IgD-negative memory B cell (primary cell): Measurements from ENCODE around the gene GCC1. TPM values are rescaled to one million over a fixed set of nuclear protein-coding genes. Genes with fewer than 3 reads are reported as not detected.
A peak's percentile ranks its signal among the peaks of the same experiment; 100 is the strongest.
"Not testable (repeated sequence)": the region's sequence is repeated elsewhere in the genome, so short reads cannot be mapped to it uniquely, and the experiment has no call there.

ENCODE experiments used
- H3K27ac Mint-ChIP-seq, 3 donors: one replicate each; pipeline ENCODE4 v1.8.0; 2020 to 2022; ENCODE audit warnings: mild to moderate bottlenecking in 3 of 3, mixed read lengths in 3 of 3, moderate library complexity in 1 of 3
- H3K27me3 Mint-ChIP-seq: one replicate; pipeline ENCODE4 v1.8.0; 2021; ENCODE audit warnings: mixed read lengths
- H3K36me3 Mint-ChIP-seq: one replicate; pipeline ENCODE4 v1.8.0; 2020; ENCODE audit warnings: mild to moderate bottlenecking, mixed read lengths
- H3K4me1 Mint-ChIP-seq, 3 donors: one replicate each; pipeline ENCODE4 v1.8.0; 2020 to 2022; ENCODE audit warnings: mixed read lengths in 3 of 3, mild to moderate bottlenecking in 1 of 3
- H3K4me3 Mint-ChIP-seq, 4 donors: one replicate each; pipeline ENCODE4 v1.8.0; 2020 to 2022; ENCODE audit warnings: mild to moderate bottlenecking in 4 of 4, mixed read lengths in 4 of 4, moderate library complexity in 3 of 4
- H3K9me3 Mint-ChIP-seq, 3 donors: one replicate each; pipeline ENCODE4 v1.8.0; 2020 to 2021; ENCODE audit warnings: mixed read lengths in 3 of 3, mild to moderate bottlenecking in 1 of 3
- polyA plus RNA-seq: library from polyadenylated mRNA; unstranded; fragments of 300-500 nt; fragmentation: Illumina TruSeq; gene quantifications from one replicate; pipeline ENCODE4 v1.2.3, GENCODE V29; 2021

Gene GCC1
- polyA plus RNA-seq, 1 donor from 2014 or later, result 28.8 TPM

DNA sequence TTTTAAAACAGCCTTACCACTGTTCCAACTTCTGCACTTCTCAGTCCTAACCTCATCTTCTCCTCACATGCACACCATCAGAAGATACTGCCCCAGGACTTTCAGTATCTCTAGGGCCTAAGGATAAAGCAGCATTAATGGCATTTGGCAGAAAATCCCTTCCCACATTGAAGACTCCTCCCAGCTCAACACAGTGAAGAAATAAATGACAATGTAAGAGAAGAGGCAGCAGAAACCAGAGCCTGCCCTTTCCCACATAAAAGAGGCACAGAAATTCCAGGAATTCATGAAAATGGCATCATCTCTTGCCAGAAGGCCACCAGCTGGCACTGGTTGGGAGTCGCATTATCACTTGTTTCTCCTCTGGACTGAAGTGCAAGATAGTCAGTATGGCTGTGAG, 3.7 kb downstream of the GCC1 start:
- Mint-ChIP-seq H3K9me3 (no peaks in the 10 kb centered on the region), H3K4me3 (no peak overlapping the region), H3K36me3 (peaks cover 5% of the 10 kb centered on the region), H3K27me3 (no peaks in the 10 kb centered on the region), H3K27ac (no peak overlapping the region), H3K4me1 (peaks cover 21 to 48% (median 37%) of the 10 kb centered on the region in 3 donors)

DNA sequence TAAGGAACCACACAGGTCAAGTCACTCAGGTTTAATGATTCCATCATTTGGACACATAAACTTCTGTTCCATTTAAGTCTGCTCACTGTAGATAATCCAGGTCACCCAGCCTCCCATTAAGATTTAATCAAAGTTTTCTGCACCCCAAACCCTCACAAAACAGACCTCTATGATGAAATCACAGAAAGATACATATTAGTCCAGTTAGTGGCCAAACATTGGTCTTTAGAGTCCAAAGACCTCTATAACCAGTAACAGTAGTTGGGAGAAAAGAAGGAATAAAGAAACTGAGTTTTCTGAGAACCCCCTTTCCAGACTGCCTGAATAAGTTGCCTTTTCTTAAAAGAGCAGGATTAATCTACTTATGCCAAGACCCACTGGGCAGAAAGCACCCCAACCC, 4.8 kb downstream of the GCC1 start:
- Mint-ChIP-seq H3K27me3 (no peaks in the 10 kb centered on the region), H3K4me3 (peak overlapping the region in 2 of 4 donors; percentile 17 to 57), H3K27ac (peak overlapping the region in 2 of 3 donors; percentile 8 to 11), H3K36me3 (peaks cover 9% of the 10 kb centered on the region), H3K4me1 (peaks cover 21 to 38% (median 35%) of the 10 kb centered on the region in 3 donors), H3K9me3 (no peaks in the 10 kb centered on the region)

DNA sequence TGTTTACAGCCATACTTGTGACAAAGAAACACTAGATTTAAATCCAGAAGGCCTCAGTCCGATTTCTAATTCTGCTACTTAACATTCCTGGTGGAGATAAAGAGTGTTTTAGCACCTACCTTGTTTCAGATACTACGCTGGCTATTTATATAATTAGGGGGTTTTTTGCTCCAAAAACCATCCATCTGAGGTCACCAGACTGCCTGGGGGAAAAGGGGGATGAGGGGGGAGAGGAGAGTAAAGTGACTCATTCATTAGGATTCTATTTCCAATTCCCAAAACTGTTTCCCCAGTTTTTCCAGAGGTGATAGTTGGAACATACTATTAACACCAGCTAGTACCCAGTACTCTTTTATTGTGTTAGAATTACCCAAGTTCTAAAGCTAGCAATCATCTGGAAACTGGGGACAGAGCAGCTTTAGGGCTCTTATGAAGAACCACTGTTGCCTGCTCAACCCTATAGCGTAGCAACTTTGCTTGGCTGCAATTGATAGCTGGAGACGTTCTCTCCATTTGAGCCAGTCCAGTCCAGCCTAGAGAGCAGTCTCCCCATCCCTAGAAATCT, 6.6 kb downstream of the GCC1 start:
- Mint-ChIP-seq H3K27me3 (no peaks in the 10 kb centered on the region), H3K36me3 (peaks cover 8% of the 10 kb centered on the region), H3K27ac (peak overlapping the region in 1 of 3 donors; percentile 31), H3K4me1 (peaks cover 16 to 26% (median 22%) of the 10 kb centered on the region in 3 donors), H3K4me3 (peak overlapping the region in 1 of 4 donors; percentile 4), H3K9me3 (no peaks in the 10 kb centered on the region)

DNA sequence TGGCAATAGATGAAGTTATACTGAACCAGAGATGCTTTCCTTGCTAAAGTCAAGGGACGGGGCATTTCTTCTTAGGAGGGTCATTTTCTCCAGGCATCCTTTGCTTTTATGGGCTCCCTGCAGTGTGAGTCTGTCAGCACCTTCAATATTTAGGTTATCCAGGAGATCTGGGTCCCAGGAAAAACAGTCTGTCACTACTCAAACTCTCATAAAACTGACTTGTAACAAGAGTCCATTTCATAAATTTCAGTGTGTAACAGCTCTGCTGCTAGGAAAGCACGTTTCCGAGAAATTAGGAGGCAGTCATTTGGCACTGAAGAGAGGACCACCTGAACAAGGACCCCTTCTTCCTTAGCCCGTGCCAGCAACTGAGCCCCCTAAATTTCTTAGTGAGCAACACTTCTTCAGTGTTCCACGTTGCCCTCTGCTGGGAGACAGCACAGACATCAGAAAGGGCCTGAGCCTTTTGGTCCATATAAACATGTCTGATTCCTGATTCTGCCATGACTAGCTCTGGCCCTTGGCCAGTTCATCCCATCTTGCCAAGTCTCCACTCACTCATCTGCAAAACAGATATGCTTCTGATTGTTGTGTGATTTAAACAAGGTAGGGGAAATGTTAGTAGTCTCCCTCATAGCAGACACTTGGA, 7.2 kb downstream of the GCC1 start:
- Mint-ChIP-seq H3K27me3 (no peaks in the 10 kb centered on the region), H3K27ac (no peak overlapping the region), H3K4me3 (no peak overlapping the region), H3K9me3 (no peaks in the 10 kb centered on the region), H3K36me3 (peaks cover 8% of the 10 kb centered on the region), H3K4me1 (peaks cover 11 to 20% (median 16%) of the 10 kb centered on the region in 3 donors)

DNA sequence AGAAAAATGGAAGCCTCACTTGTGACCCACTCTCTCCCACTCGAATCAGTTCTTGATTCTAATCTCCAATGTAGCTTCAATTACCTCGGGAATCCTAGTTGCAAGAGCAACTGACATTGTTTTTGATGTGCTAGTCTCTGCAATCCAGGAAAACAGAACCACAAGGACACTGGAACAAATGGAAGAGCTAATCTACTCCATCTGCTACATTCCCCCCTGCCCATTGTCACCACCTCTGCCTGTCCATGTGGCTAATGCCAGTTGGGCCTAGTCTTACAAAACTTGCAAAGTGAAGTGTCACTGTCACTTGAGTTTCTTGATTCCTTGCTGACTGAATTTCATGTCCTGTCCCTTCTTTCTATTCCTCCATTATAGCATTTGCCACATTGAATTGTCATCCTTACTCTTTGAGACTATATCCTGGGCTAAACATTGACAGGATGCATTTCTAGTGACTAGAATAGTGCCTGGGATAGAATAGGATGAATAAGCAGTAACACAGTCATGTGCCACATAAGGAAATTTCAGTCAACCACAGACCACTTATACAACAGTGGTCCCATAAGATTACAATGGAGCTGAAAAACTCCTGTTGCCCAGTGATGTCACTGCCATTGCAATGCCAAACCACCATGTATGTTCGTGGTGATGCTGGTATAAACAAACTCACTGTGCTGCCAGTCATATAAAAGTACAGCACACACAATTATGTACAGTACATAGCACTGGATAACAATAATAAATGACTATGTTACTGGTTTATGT, 13.5 kb downstream of the GCC1 start:
- peaks cover 6% of the 10 kb centered on the region for H3K36me3 Mint-ChIP-seq
- H3K9me3 Mint-ChIP-seq, result no peaks in the 10 kb centered on the region
- H3K27ac Mint-ChIP-seq, result no peak overlapping the region
- H3K4me3 Mint-ChIP-seq, result no peak overlapping the region
- no peaks in the 10 kb centered on the region for H3K4me1 Mint-ChIP-seq
- H3K27me3 Mint-ChIP-seq, result no peaks in the 10 kb centered on the region

- not testable (repeated sequence) for H3K9me3 Mint-ChIP-seq, H3K4me1 Mint-ChIP-seq, H3K27me3 Mint-ChIP-seq, H3K27ac Mint-ChIP-seq, H3K4me3 Mint-ChIP-seq
- peaks cover 13% of the 10 kb centered on the region for H3K36me3 Mint-ChIP-seq
These were observed 17.4 kb downstream of the GCC1 start for GRCh38 chr7:127568034-127568433.

- H3K9me3 Mint-ChIP-seq, result peaks cover 4 to 9% (median 6%) of the 10 kb centered on the region in 3 donors
- H3K4me3 Mint-ChIP-seq, result no peak overlapping the region
- no peaks in the 10 kb centered on the region for H3K27me3 Mint-ChIP-seq
- H3K4me1 Mint-ChIP-seq, result no peaks in the 10 kb centered on the region
- H3K36me3 Mint-ChIP-seq, result peaks cover 13% of the 10 kb centered on the region
- H3K27ac Mint-ChIP-seq, result no peak overlapping the region
These were observed 19.2 kb downstream of the GCC1 start for GRCh38 chr7:127566242-127566641.

DNA sequence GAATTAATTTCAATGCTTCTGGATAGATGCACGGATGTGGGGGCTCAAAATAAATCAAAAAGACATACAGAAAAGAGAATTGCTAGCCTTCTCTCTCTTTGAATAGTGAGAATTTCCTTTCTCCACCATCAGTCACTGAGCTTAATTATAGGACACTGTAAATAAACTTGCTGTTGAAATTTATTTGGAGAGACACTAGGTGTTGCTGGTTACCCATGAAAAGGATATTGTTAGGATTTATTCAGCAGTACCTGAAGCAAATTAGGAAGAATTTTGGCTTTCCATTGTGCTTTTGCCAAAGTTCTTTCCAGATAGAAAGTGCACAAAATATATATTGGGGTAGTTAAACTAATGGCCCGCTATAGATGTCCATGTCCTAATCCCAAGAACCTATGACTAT, 27.6 kb downstream of the GCC1 start:
- H3K4me1 Mint-ChIP-seq, result no peaks in the 10 kb centered on the region
- H3K9me3 Mint-ChIP-seq, result peaks cover 0 to 4% (median 3%) of the 10 kb centered on the region in 3 donors
- no peaks in the 10 kb centered on the region for H3K36me3 Mint-ChIP-seq
- no peak overlapping the region for H3K27ac Mint-ChIP-seq
- no peak overlapping the region for H3K4me3 Mint-ChIP-seq
- no peaks in the 10 kb centered on the region for H3K27me3 Mint-ChIP-seq

GRCh38 chr7:127556404-127556803, 29.0 kb downstream of the GCC1 start:
- peaks cover 1% of the 10 kb centered on the region for H3K27me3 Mint-ChIP-seq
- H3K4me3 Mint-ChIP-seq, result no peak overlapping the region
- no peaks in the 10 kb centered on the region for H3K36me3 Mint-ChIP-seq
- H3K9me3 Mint-ChIP-seq, result peaks cover 0 to 2% (median 0%) of the 10 kb centered on the region in 3 donors
- H3K27ac Mint-ChIP-seq, result no peak overlapping the region
- no peaks in the 10 kb centered on the region for H3K4me1 Mint-ChIP-seq

DNA sequence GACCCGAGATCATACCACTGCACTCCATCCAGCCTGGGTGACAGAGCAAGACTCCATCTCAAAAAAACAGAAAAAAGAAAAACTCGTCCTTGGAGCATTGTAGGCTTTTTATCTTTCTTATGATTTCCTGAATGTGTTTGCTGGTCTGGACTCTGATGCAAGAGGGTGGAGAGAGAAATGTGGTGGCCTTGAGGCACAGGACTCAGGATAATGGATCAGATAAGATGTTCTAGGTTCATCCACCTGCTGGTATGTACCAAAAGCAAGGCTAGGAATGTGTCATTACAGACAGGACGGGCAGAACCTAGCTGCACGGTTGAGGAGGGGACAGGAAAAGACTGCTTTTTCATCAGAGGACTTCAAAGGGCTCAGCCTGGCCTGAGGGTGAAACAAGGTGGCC, 33.5 kb downstream of the GCC1 start:
- Mint-ChIP-seq H3K4me1 (no peaks in the 10 kb centered on the region), H3K27me3 (peaks cover 1% of the 10 kb centered on the region), H3K36me3 (no peaks in the 10 kb centered on the region), H3K27ac (no peak overlapping the region), H3K4me3 (no peak overlapping the region), H3K9me3 (peaks cover under 1 to 2% (median 2%) of the 10 kb centered on the region in 3 donors)

DNA sequence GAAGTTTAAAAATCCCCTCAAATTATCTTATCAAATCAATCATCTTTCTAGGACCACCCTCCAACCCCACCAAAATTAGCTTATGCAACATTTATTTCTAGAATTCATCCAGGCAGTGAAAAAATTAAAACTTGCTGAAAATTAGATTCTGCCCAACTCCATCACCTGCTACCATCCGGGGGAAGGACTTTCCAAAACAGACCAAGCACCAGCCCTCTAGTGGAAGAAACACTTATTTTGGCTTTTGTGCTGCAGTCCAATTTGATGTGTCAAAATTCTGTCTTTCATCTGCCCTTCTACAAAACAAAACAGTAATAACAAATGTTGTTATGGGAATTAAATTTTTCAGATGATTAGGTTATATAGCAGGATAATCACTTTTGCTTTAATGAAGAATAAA, 35.1 kb downstream of the GCC1 start:
- Mint-ChIP-seq H3K27me3 (peaks cover 4% of the 10 kb centered on the region), H3K4me3 (no peak overlapping the region), H3K27ac (no peak overlapping the region), H3K36me3 (peaks cover 2% of the 10 kb centered on the region), H3K9me3 (peaks cover 6 to 12% (median 11%) of the 10 kb centered on the region in 3 donors), H3K4me1 (no peaks in the 10 kb centered on the region)

DNA sequence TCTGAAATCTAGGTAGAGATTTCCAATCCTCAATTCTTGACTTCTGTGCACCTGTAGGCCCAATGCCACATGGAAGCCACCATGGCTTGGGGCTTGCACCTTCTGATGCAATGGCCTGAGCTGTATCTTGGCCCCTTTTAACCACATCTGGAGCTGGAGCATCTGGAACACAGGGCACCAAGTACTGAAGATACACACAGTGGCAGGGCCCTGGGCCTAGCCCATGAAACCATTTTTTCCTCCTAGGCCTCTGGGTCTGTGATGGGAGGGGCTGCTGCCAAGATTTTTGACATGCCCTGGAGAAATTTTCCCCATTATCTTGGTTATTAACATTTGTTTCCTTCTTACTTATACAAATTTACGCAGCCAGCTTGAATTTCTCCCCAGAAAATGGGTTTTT, 39.1 kb downstream of the GCC1 start:
- Mint-ChIP-seq H3K27me3 (peaks cover 8% of the 10 kb centered on the region), H3K27ac (no peak overlapping the region), H3K4me3 (no peak overlapping the region), H3K36me3 (peaks cover 3% of the 10 kb centered on the region), H3K9me3 (peaks cover 4 to 17% (median 14%) of the 10 kb centered on the region in 3 donors), H3K4me1 (no peaks in the 10 kb centered on the region)

DNA sequence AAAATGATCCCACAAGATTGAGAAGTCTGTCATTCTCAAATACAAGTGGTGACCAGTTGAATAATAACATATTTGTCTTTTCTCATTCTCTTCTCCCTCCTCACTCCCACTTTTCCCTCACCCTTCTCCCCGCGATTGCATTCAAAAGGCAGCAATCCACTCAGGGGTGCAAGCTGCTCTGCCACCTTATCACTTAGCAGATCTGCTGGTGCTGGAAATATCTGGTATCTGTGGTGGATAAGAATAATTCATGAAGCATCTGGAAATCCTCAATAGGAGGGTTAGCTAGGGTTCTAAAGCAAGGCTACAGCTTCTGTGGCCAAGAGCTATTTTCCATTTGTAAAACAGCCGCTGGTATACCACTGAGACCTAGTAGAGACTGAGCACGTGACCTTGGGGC, 43.8 kb downstream of the GCC1 start:
- Mint-ChIP-seq H3K27me3 (peaks cover 16% of the 10 kb centered on the region), H3K4me3 (no peak overlapping the region)

DNA sequence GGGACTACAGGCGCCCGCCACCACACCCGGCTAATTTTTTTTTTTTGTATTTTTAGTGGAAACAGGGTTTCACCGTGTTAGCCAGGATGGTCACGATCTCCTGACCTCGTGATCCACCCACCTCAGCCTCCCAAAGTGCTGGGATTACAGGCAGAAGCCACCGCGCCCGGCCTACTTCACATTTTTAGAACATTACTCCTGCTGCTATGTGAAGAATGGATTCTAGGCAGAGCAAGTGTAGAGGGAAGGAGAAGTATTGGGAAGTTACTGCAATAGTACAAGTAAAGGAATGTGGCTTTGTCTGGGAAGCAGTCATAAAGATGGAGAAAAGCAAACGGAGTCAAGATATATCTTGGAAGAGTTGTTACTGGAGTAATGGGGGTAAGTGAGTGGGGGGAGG, 44.9 kb downstream of the GCC1 start:
- H3K4me1 Mint-ChIP-seq, H3K36me3 Mint-ChIP-seq, H3K27ac Mint-ChIP-seq, H3K4me3 Mint-ChIP-seq: not testable (repeated sequence)
- H3K9me3 Mint-ChIP-seq, result peaks cover under 1 to 11% (median 8%) of the 10 kb centered on the region in 3 donors
- peaks cover 16% of the 10 kb centered on the region for H3K27me3 Mint-ChIP-seq

More for the DNA sequence above, 43.8 kb downstream of the GCC1 start:
- H3K36me3 Mint-ChIP-seq, result peaks cover 3% of the 10 kb centered on the region
- H3K27ac Mint-ChIP-seq, result no peak overlapping the region
- peaks cover 3 to 15% (median 12%) of the 10 kb centered on the region in 3 donors for H3K9me3 Mint-ChIP-seq
- H3K4me1 Mint-ChIP-seq, result no peaks in the 10 kb centered on the region

GRCh38 chr7:127539116-127539515, 46.3 kb downstream of the GCC1 start:
- no peaks in the 10 kb centered on the region for H3K4me1 Mint-ChIP-seq
- H3K36me3 Mint-ChIP-seq, result no peaks in the 10 kb centered on the region
- no peak overlapping the region for H3K4me3 Mint-ChIP-seq
- peaks cover 0 to 7% (median 0%) of the 10 kb centered on the region in 3 donors for H3K9me3 Mint-ChIP-seq
- no peak overlapping the region for H3K27ac Mint-ChIP-seq
- H3K27me3 Mint-ChIP-seq, result peaks cover 16% of the 10 kb centered on the region
